Smooth muscle cell of the umbilical artery (primary cell): ENCODE results near the gene C1orf56. TPM values are rescaled to one million over a fixed set of nuclear protein-coding genes. Genes with fewer than 3 reads are reported as not detected.

ENCODE experiments used
- total RNA-seq: library from RNA; depleted of rRNA; stranded (reverse); fragments of >200 nt; gene quantifications from 2 replicates; pipeline ENCODE4 v1.2.3, GENCODE V29; 2014

Gene C1orf56, protein sequence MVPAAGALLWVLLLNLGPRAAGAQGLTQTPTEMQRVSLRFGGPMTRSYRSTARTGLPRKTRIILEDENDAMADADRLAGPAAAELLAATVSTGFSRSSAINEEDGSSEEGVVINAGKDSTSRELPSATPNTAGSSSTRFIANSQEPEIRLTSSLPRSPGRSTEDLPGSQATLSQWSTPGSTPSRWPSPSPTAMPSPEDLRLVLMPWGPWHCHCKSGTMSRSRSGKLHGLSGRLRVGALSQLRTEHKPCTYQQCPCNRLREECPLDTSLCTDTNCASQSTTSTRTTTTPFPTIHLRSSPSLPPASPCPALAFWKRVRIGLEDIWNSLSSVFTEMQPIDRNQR
- total RNA-seq = 1.2 and 1.5 TPM in 2 replicates

GRCh38 chr1:151047591-151047924, at the start of gene C1orf56:
TSS of gene C1orf56 (plus strand) at chr1:151047751. CDS start at chr1:151047848, 97 bp downstream.

GRCh38 chr1:151006327-151007052, 41.1 kb upstream of the C1orf56 start, which contains the start of gene MINDY1:
TSS of gene MINDY1 (minus strand) at chr1:151006902. CDS start at chr1:151002617, 4,285 bp downstream.

GRCh38 chr1:151008244-151009205, 39.0 kb upstream of the C1orf56 start, which contains the start of gene PRUNE1:
TSS of gene PRUNE1 (plus strand) at chr1:151008449. CDS start at chr1:151008633, 184 bp downstream.

GRCh38 chr1:151036356-151036755, 11.2 kb upstream of the C1orf56 start, which contains the start of gene BNIPL:
TSS of gene BNIPL (plus strand) at chr1:151036586. CDS start at chr1:151036726, 140 bp downstream.

GRCh38 chr1:151059109-151060006, 11.8 kb downstream of the C1orf56 start, which contains the start of gene CDC42SE1:
TSS of gene CDC42SE1 (minus strand) at chr1:151059622. CDS start at chr1:151055730, 3,892 bp downstream.

GRCh38 chr1:151060007-151060656, 12.6 kb downstream of the C1orf56 start, which contains the start of gene MLLT11:
TSS of gene MLLT11 (plus strand) at chr1:151060397. CDS start at chr1:151067225, 6,828 bp downstream.

DNA sequence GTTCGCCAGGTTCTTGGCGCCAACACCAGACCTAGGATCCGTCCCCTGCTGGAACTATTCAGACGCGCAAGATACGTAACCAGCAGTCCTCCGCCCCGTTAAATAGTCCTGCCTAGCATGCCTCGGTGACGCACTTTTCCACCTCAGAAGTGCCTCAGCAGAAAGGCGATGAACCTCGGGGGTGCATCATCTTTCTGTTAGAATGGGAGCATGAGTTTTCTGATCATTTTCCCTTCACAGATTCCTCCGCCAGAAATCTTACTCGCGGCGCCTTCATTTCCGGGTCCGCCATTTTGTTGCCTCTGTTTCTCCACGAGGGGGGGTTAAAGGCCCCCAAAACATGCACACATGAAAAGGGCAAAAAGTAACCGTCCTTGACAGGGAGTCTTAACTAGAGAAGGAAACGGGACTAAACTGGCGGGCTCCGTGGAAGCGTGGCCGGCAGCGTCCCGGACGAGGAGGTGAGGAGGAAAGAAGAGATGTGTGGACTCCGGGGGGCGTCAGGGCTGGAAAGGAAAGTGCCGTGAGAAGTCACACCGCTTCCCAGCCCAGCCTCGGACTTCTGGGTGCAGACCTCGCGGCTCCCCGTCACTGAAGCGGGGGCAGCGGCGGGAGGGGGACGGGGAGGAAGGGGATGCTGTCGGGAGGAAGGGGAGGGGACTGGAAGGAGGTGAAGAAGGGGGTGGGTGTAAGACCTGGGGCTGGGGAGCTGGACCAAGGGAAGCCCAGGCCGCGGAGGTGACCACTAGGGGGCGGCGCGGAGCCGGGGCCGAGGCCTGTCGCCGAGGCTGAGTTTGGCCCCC, 23.1 kb downstream of the C1orf56 start, which contains the start of gene GABPB2:
TSS of gene GABPB2 (plus strand) at position 288 of the 803 bp plus-strand sequence. CDS start 17,429 bp downstream, outside the sequence.

Other genes with a start within 250 kb of the C1orf56 start
- gene CTSK, start 239.5 kb upstream of the C1orf56 start, total RNA-seq = 3.9 and 5.0 TPM in 2 replicates
- gene ARNT, start 171.2 kb upstream of the C1orf56 start, total RNA-seq = 38.9 and 48.9 TPM in 2 replicates
- not detected in 2 replicates for gene CTXND2, start 160.6 kb upstream of the C1orf56 start, total RNA-seq
- 27.9 and 31.2 TPM in 2 replicates for gene SETDB1, start 121.4 kb upstream of the C1orf56 start, total RNA-seq
- 67.4 and 80.4 TPM in 2 replicates for gene CERS2, start 72.9 kb upstream of the C1orf56 start, total RNA-seq
- gene ANXA9, start 65.5 kb upstream of the C1orf56 start, total RNA-seq = 0.05 TPM in 1 of 2 replicates, not detected in the other
- 4.5 and 8.2 TPM in 2 replicates for gene MINDY1, start 40.8 kb upstream of the C1orf56 start, total RNA-seq
- 5.0 and 8.0 TPM in 2 replicates for gene PRUNE1, start 39.3 kb upstream of the C1orf56 start, total RNA-seq
- 0.14 and 0.30 TPM in 2 replicates for gene BNIPL, start 11.2 kb upstream of the C1orf56 start, total RNA-seq
- 59.4 and 63.3 TPM in 2 replicates for gene CDC42SE1, start 11.9 kb downstream of the C1orf56 start, total RNA-seq
- gene MLLT11, start 12.6 kb downstream of the C1orf56 start, total RNA-seq = 12.5 and 16.1 TPM in 2 replicates
- 10.1 and 10.6 TPM in 2 replicates for gene GABPB2, start 23.0 kb downstream of the C1orf56 start, total RNA-seq
- 0.89 and 1.7 TPM in 2 replicates for gene SEMA6C, start 98.9 kb downstream of the C1orf56 start, total RNA-seq
- not detected in 2 replicates for gene TNFAIP8L2, start 108.9 kb downstream of the C1orf56 start, total RNA-seq
- gene LYSMD1, start 118.2 kb downstream of the C1orf56 start, total RNA-seq = 4.8 and 8.0 TPM in 2 replicates
- gene SCNM1, start 118.4 kb downstream of the C1orf56 start, total RNA-seq = 16.2 and 20.5 TPM in 2 replicates
- gene TMOD4, start 128.2 kb downstream of the C1orf56 start, total RNA-seq = not detected in 2 replicates
- 33.9 and 34.0 TPM in 2 replicates for gene VPS72, start 142.4 kb downstream of the C1orf56 start, total RNA-seq
- 55.5 and 84.4 TPM in 2 replicates for gene PIP5K1A, start 150.8 kb downstream of the C1orf56 start, total RNA-seq
- 201 and 226 TPM in 2 replicates for gene PSMD4, start 207.0 kb downstream of the C1orf56 start, total RNA-seq
- 9.2 and 13.1 TPM in 2 replicates for gene ZNF687, start 234.5 kb downstream of the C1orf56 start, total RNA-seq